Ovary (tissue), 3 donors: ENCODE results near the gene ELK3.

Experiments used
- EP300 ChIP-seq: sonication (generic); formaldehyde crosslinking; IDR thresholded peaks from one replicate; pipeline ENCODE4 v1.6.1; 2017; ENCODE audit warnings: antibody characterized with exemption
- POLR2A ChIP-seq: fragments of 450-650 bp; IDR thresholded peaks from one replicate; pipeline ENCODE4 v1.6.1; 2017; ENCODE audit warnings: antibody characterized with exemption, mild to moderate bottlenecking, moderate library complexity
- TF ChIP-seq, protein P1 (sequence below), 3 donors: fragments of 450-650 bp in 2 of 3; fragments of 200-600 bp in 1 of 3; IDR thresholded peaks; one replicate each; pipeline versions ENCODE4 v1.5.1 to v1.8.0; 2016 to 2022; ENCODE audit warnings: antibody characterized with exemption in 3 of 3, mild to moderate bottlenecking in 1 of 3
- donor health status: DM: no; HTN: no; CAD: no.

GRCh38 chr12:96196781-96197180, 2.6 kb downstream of the ELK3 start:
- TF ChIP-seq, protein P1, sequence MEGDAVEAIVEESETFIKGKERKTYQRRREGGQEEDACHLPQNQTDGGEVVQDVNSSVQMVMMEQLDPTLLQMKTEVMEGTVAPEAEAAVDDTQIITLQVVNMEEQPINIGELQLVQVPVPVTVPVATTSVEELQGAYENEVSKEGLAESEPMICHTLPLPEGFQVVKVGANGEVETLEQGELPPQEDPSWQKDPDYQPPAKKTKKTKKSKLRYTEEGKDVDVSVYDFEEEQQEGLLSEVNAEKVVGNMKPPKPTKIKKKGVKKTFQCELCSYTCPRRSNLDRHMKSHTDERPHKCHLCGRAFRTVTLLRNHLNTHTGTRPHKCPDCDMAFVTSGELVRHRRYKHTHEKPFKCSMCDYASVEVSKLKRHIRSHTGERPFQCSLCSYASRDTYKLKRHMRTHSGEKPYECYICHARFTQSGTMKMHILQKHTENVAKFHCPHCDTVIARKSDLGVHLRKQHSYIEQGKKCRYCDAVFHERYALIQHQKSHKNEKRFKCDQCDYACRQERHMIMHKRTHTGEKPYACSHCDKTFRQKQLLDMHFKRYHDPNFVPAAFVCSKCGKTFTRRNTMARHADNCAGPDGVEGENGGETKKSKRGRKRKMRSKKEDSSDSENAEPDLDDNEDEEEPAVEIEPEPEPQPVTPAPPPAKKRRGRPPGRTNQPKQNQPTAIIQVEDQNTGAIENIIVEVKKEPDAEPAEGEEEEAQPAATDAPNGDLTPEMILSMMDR (IDR thresholded peaks at IDR 0.05) = no peak
- TF ChIP-seq POLR2A (no peak), EP300 (no peak)
